GM13977 (cell line): Measurements from ENCODE around the gene CNN2.

Source experiments
- DNase-seq: peaks from one replicate; pipeline ENCODE4 v3.0.0; 2012; ENCODE audit warnings: low spot score
- in situ Hi-C: fragments of 300-500 bp; cut with MboI; formaldehyde crosslinking; loops from one replicate; pipeline ENCODE4 v1.12.0; 2022; ENCODE audit warnings: low sequenced_read_pairs, low pct_unique_long_range_greater_than_20kb, mixed read lengths, inconsistent platforms; ENCODE audit not compliant: unreplicated experiment
- TF ChIP-seq, protein P1 (sequence below): IDR thresholded peaks from 2 replicates; pipeline ENCODE4 v1.5.1; 2012; ENCODE audit warnings: mild to moderate bottlenecking, control low read depth; ENCODE audit not compliant: insufficient read depth; ENCODE audit errors: extremely low read depth, missing control alignments

Gene CNN2

DNA sequence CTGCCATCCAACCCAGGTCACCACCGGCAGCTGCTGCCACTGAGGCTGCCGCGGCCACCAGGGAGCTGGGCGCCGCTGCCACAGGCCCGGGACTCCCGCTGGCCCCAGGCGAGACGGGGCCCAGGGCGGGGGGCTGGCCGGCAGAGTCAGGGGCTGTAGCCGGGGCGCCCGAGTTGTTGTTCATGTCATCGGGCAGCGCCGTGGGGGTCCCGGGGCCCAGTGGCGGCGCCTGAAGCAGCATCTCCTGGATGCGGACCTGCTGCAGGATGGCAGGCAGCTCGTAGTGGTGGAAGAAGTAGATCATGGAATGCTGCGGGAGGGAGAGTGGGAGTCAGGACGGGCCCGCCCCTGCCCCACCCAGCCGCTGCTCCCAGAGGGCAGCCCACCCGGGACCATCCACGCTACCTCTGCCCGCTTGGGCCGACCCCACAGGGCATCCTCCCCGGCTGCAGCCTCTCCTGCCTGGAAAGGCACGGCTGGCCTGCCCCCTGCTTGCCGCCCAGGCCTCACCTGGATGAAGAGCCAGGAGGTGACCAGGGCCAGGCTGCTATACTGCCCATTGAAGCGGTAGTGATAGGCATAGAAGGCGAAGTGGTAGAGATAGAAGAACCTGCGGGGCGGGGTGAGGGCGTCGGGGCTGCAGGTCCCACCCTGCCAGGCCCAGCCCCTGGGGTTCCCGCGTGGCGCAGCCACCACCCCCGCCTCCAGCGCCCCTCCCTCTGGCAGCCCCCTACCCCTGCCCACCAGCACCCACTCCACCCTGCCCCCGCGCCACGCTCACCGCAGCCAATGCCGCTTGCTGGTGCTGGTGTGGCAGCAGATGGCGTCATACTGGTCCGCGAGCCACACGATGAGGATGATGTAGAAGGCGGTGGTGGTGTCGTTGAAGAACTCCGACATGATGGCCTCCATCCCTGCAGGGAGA, 15.6 kb upstream of the CNN2 start:
- in situ Hi-C loops: no loop called here
- no peak for DNase-seq
- TF ChIP-seq, protein P1, sequence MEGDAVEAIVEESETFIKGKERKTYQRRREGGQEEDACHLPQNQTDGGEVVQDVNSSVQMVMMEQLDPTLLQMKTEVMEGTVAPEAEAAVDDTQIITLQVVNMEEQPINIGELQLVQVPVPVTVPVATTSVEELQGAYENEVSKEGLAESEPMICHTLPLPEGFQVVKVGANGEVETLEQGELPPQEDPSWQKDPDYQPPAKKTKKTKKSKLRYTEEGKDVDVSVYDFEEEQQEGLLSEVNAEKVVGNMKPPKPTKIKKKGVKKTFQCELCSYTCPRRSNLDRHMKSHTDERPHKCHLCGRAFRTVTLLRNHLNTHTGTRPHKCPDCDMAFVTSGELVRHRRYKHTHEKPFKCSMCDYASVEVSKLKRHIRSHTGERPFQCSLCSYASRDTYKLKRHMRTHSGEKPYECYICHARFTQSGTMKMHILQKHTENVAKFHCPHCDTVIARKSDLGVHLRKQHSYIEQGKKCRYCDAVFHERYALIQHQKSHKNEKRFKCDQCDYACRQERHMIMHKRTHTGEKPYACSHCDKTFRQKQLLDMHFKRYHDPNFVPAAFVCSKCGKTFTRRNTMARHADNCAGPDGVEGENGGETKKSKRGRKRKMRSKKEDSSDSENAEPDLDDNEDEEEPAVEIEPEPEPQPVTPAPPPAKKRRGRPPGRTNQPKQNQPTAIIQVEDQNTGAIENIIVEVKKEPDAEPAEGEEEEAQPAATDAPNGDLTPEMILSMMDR: no peak

DNA sequence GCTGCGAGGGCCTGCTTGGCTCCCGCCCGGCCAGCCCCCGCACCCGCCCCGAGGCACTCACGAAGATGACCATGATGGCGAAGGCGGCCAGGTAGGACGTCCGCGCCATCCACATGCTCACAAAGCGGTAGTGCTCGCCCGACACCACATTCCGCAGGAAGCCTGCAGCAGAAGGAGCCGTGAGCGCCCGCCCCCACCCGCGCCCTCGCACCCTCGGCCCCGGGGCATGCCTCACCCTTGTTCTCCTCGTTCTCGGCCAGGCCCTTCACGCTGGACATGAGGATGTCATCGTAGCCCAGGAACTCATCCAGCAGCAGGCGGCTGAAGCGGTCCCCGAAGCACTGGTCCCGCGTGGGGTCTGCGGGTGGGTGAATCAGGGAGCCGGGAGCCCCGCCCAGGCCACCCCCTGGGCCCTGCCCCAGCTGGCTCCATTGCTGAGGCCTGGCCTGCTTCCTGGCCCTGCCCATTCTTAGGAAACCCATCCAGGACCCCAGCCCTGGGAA, 14.5 kb upstream of the CNN2 start:
- DNase-seq: no peak
- TF ChIP-seq, protein P1: no peak
- in situ Hi-C loops: no loop called here

DNA sequence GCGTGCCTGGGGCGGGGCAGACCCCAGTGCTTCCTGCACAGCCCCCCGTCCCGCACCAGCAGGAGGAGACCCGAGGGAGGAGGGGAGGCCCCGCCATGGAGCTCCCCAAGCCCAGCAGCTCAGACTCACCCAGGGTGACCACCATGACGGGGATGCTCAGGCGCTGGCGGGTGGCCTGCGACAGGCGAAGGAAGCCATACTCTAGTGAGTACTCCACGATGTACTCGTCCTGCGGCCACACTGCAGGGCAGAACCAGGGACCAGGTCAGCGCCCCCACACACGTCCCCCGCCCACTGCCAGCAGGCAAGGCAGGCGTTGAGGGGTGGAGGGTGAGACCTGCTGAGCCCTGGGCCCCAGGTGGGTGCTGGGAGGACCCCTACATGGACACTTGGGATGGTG, 14.1 kb upstream of the CNN2 start:
- no peak for DNase-seq
- in situ Hi-C loops: no loop called here
- TF ChIP-seq, protein P1: no peak

DNA sequence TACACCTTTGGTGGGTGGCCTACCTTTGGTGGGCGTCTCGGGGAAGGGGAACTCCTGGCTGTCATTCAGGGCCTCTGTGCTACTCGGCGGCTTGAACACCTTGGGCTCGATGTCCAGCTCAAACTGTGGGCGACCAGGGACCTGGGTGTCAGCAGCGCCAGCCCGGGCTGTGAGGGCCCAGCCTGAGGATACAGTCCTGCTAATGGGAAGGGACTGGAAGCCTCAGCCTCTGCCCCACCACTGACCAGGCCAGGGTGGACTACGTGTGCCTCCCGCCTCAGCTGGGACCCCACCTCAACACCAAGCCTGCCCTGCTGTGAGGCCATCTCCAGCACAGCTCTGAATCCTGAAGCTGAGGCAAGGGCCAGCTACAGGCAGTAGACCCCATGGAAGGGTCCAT, 13.2 kb upstream of the CNN2 start:
- TF ChIP-seq, protein P1: no peak
- DNase-seq: no peak
- in situ Hi-C loops: no loop called here

DNA sequence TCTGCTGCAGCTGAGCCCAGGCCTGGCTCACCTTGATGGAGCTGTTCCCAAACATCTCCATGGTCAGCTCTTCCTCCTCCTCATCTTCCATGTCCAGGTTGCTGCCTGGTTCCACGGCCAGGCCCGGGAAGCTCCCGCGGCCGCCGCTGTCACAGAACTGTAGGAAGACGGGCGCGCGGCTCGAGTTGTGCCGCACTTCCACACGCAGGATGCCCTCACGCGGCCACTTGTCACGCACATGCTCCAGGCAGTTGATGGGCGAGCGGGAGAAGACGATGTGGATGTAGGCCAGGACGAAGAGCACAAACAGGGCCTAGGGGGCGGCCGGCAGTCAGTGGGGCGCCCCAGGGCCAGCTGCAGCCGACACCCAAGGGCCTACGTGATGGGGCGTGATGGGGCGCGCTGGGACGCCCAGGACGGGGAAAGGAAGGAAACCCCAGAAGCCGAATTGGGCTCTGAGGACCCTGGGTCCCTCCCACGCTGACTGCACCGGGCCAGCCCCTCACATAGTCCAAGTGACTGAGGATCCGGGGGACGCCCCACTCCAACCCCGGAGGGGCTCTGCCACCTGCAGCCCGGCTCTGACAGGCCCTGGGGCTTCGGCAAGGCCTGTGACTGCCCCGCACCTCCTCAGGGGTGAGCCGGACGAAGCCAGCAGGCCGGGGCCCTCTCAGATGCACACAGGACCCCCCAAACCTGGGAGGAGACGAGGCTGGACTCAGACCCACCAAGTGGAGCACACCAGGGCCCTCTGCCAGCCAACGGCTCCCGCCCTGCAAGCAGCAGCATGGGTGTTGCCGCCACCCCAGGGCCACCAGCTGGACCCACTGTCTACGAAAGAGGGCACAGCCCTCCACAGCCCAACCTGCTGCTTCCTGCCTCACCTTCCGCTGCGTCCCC, 12.0 kb upstream of the CNN2 start:
- TF ChIP-seq, protein P1: no peak
- no peak for DNase-seq
- in situ Hi-C loops: no loop called here

DNA sequence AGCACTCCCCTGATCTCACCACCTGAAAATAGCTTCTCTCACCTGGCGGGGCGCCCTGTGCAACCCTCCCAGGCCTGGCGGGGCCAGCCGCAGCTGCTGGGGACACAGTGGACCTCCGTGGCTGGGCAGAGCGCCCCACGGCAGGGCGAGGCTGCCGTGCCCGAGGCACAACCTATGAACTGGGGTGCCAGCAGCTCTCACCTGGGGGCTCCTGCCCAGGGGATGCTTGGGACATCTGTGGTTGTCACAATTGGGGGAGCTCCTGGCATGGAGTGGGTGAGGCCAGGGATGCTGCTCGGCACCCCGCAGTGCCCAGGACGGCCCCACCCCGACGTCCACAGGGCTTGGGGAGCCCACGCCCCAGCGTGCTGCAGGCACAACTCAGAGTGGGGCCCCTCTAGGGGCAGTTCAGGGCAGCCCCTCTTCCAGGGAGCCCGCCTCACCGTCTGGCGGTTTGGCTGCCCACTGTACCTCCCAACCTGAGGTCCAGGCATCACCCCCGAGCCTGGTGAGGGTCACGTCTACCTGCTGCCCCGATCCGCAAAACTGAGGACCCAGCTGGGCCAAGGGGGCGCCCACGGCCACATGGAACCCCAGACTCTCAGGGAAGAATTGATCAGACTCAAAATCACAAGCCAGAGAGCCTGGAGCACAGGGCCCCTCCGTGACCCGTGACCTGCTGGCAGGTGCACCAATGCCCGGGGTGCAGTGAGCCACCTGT, 11.2 kb upstream of the CNN2 start:
- DNase-seq: no peak
- in situ Hi-C loops: no loop called here
- TF ChIP-seq, protein P1: no peak
